IMR-90 (cell line): ENCODE measurements around the gene DNM3. TPM values are rescaled to one million over a fixed set of nuclear protein-coding genes. Genes with fewer than 3 reads are reported as not detected.

Experiments used
- ATAC-seq: fragments of 200-7000 bp; cut with Tn5 transposase; 2 replicates; pipeline ENCODE4 v1.9.1; 2020; ENCODE audit warnings: low read depth, mild to moderate bottlenecking, moderate library complexity
- BruUV-seq: library from RNA; stranded (reverse); fragments of 400-500 nt; replicated peaks from 2 replicates; lab custom pipeline; 2021; lab: Mats Ljungman, UMichigan
- CTCF ChIA-PET: fragments of 300-600 bp; formaldehyde crosslinking; extraction: SDS; loops from one replicate; lab custom pipeline; 2021; ENCODE audit warnings: antibody characterized with exemption; lab: Yijun Ruan, JAX
- POLR2A ChIA-PET: fragments of 300-600 bp; sonication (Branson Sonifier 250); formaldehyde crosslinking; loops from one replicate; lab custom pipeline; 2022; ENCODE audit warnings: antibody characterized with exemption; ENCODE audit not compliant: unreplicated experiment; lab: Charles Lee
- DNase-seq: peaks from one replicate; pipeline ENCODE4 v3.0.0; 2013
- H2AFZ ChIP-seq: replicated peaks from 2 replicates; pipeline ENCODE3; 2013; ENCODE audit warnings: low read length, mild to moderate bottlenecking; ENCODE audit not compliant: poor library complexity
- H2AK5ac ChIP-seq: 2 replicates; pipeline ENCODE4 v1.6.1; 2013; ENCODE audit warnings: low read depth, low read length, inconsistent platforms
- H2AK9ac ChIP-seq: replicated peaks from 2 replicates; pipeline ENCODE3; 2013; ENCODE audit warnings: mild to moderate bottlenecking, low read depth, low read length, moderate library complexity; ENCODE audit not compliant: poor library complexity
- H2BK120ac ChIP-seq: 2 replicates; pipeline ENCODE4 v1.6.1; 2013; ENCODE audit warnings: low read depth, low read length, inconsistent platforms
- H2BK15ac ChIP-seq: 3 replicates; pipeline ENCODE4 v1.6.1; 2013; ENCODE audit warnings: low read depth, low read length, inconsistent platforms
- H2BK20ac ChIP-seq: 2 replicates; pipeline ENCODE4 v1.6.1; 2013; ENCODE audit warnings: low read depth, mild to moderate bottlenecking, inconsistent platforms, low read length, moderate library complexity
- H2BK5ac ChIP-seq: 2 replicates; pipeline ENCODE4 v1.6.1; 2013; ENCODE audit warnings: mild to moderate bottlenecking, low read depth, low read length, inconsistent platforms; ENCODE audit not compliant: poor library complexity, severe bottlenecking
- H3K14ac ChIP-seq: replicated peaks from 2 replicates; pipeline ENCODE4 v1.6.1; 2013; ENCODE audit warnings: low read depth, low read length, inconsistent platforms
- H3K18ac ChIP-seq: 2 replicates; pipeline ENCODE4 v1.6.1; 2013; ENCODE audit warnings: low read depth, low read length, control low read depth
- H3K23ac ChIP-seq: 2 replicates; pipeline ENCODE4 v1.6.1; 2013; ENCODE audit warnings: low read depth, low read length, inconsistent platforms
- H3K27ac ChIP-seq: 2 replicates; pipeline ENCODE4 v1.5.1; 2013; ENCODE audit warnings: mild to moderate bottlenecking, control low read depth, low read length; ENCODE audit not compliant: insufficient read depth
- H3K27me3 ChIP-seq: 2 replicates; pipeline ENCODE4 v1.6.1; 2013; ENCODE audit warnings: low read length; ENCODE audit not compliant: control insufficient read depth, insufficient read depth
- H3K36me3 ChIP-seq: 2 replicates; pipeline ENCODE4 v1.6.1; 2013; ENCODE audit warnings: low read length, mixed read lengths; ENCODE audit not compliant: control insufficient read depth, insufficient read depth
- H3K4ac ChIP-seq: 2 replicates; pipeline ENCODE4 v1.6.1; 2013; ENCODE audit warnings: low read depth, low read length, inconsistent platforms
- H3K4me1 ChIP-seq: 2 replicates; pipeline ENCODE4 v1.6.1; 2013; ENCODE audit warnings: low read length, mixed read lengths; ENCODE audit not compliant: control insufficient read depth, insufficient read depth
- H3K4me2 ChIP-seq: 2 replicates; pipeline ENCODE4 v1.6.1; 2013; ENCODE audit warnings: low read depth, mild to moderate bottlenecking, control low read depth, low read length, moderate library complexity
- H3K4me3 ChIP-seq: 2 replicates; pipeline ENCODE4 v1.5.1; 2013; ENCODE audit warnings: low read depth, mild to moderate bottlenecking, control low read depth, low read length, moderate library complexity; ENCODE audit not compliant: insufficient read depth
- H3K56ac ChIP-seq: 2 replicates; pipeline ENCODE4 v1.6.1; 2013; ENCODE audit warnings: low read length, inconsistent platforms; ENCODE audit not compliant: insufficient read depth; ENCODE audit errors: extremely low read depth
- H3K79me1 ChIP-seq, 2 experiments: 2 replicates each; pipeline ENCODE4 v1.6.1; 2013; ENCODE audit warnings: low read length in 2 of 2, inconsistent platforms in 1 of 2, low read depth in 1 of 2
- H3K9ac ChIP-seq: 2 replicates; pipeline ENCODE4 v1.6.1; 2013; ENCODE audit warnings: low read depth, low read length, control low read depth
- H3K9me1 ChIP-seq: 2 replicates; pipeline ENCODE4 v1.6.1; 2013; ENCODE audit warnings: low read length, inconsistent platforms; ENCODE audit not compliant: insufficient read depth
- H3K9me3 ChIP-seq: 2 replicates; pipeline ENCODE4 v1.6.1; 2013; ENCODE audit warnings: low read length; ENCODE audit not compliant: control insufficient read depth, insufficient read depth
- H4K20me1 ChIP-seq: 2 replicates; pipeline ENCODE4 v1.6.1; 2013; ENCODE audit warnings: low read length, inconsistent platforms; ENCODE audit not compliant: insufficient read depth
- H4K5ac ChIP-seq: 2 replicates; pipeline ENCODE4 v1.6.1; 2013; ENCODE audit warnings: mild to moderate bottlenecking, low read depth, low read length, control low read depth
- H4K8ac ChIP-seq, 2 experiments: 2 replicates each; pipeline ENCODE4 v1.6.1; 2013; ENCODE audit warnings: low read depth in 2 of 2, low read length in 2 of 2, control low read depth in 1 of 2, inconsistent platforms in 1 of 2
- H4K91ac ChIP-seq: 2 replicates; pipeline ENCODE4 v1.6.1; 2013; ENCODE audit warnings: low read depth, low read length, inconsistent platforms; ENCODE audit not compliant: insufficient read depth
- CTCF ChIP-seq: conservative IDR thresholded peaks from 2 replicates; pipeline ENCODE4 v1.5.1; 2012; ENCODE audit warnings: mild to moderate bottlenecking, low read depth, low read length, improper control_type of control experiment
- RFX5 ChIP-seq: IDR thresholded peaks from 2 replicates; pipeline ENCODE4 v1.8.0; 2012; ENCODE audit warnings: low read depth, mild to moderate bottlenecking, low read length, moderate library complexity
- WGBS, 2 experiments: methylation state at CpG; one replicate each; pipeline versions ENCODE4 v1.1.5 to v1.1.7; 2013; ENCODE audit warnings: missing lambda C conversion rate in 2 of 2; ENCODE audit not compliant: insufficient read length in 1 of 2; ENCODE audit errors: extremely low coverage in 2 of 2; 5-methylcytosine and 5-hydroxymethylcytosine counted together
- dilution Hi-C: fragments of 300-500 bp; cut with HindIII; formaldehyde crosslinking; loops from one replicate; pipeline ENCODE4 v1.14.3; 2018; ENCODE audit warnings: low sequenced_read_pairs; ENCODE audit not compliant: unreplicated experiment
- in situ Hi-C: fragments of 300-500 bp; cut with MboI; formaldehyde crosslinking; loops from 3 replicates; pipeline ENCODE4 v1.14.3; 2019; ENCODE audit warnings: low sequenced_read_pairs, inconsistent platforms, mixed read lengths
- intact Hi-C: fragments of 100-400 bp; cut with micrococcal nuclease; formaldehyde crosslinking; loops from 2 replicates; pipeline ENCODE4 v1.10.0; 2022
- polyA plus RNA-seq, 3 experiments: library from polyadenylated mRNA; depleted of rRNA; stranded (reverse); fragments of >200 nt; gene quantifications; 2 replicates each; pipeline ENCODE4 v1.2.3, GENCODE V29; 2012; ENCODE audit warnings: low replicate concordance in 1 of 3
- total RNA-seq: library from RNA; depleted of rRNA; stranded (reverse); fragments of >200 nt; gene quantifications from 2 replicates; pipeline ENCODE4 v1.2.3, GENCODE V29; 2012

The DNM3 gene
- total and polyA plus RNA-seq, 2 of the 4 experiments (the other 2 are of a cell fraction): 0.36 TPM

- H2BK5ac ChIP-seq: peak overlapping the region; percentile 85
- intact Hi-C loops (loop anchor here (2.0 to 10.0 kb wide), 3 partner anchors 143 to 439 kb away; no protein-coding TSS in a partner anchor), dilution Hi-C loops (no loop called here), in situ Hi-C loops (loop anchor here (10.0 kb wide), 1 partner anchor 249 kb away; no protein-coding TSS in a partner anchor)
- H2AK5ac ChIP-seq: peak overlapping the region; percentile 52; the same call in 1 of the 2 replicates
- H2BK20ac ChIP-seq: peak overlapping the region; percentile 85
- ChIA-PET POLR2A (interaction anchor here (0.6 to 1.2 kb wide), 2 partner anchors 117 to 163 kb away, joined by 6 to 7 read pairs; no protein-coding TSS in a partner anchor), CTCF (interaction anchor here (0.8 to 1.5 kb wide), 4 partner anchors 9 to 253 kb away, joined by 3 read pairs; no protein-coding TSS in a partner anchor)
- H2AFZ ChIP-seq: peak overlapping the region; percentile 47
- TSS peak; percentile 68 for BruUV-seq
- peak overlapping the region; percentile 65; the same call in 1 of the 2 replicates for H3K4me3 ChIP-seq
- peaks cover 5% of the 10 kb centered on the region; the same call in 1 of the 2 replicates for H3K4me1 ChIP-seq
- no peak for DNase-seq
- peak overlapping the region; percentile 63 for H2BK15ac ChIP-seq
- H4K5ac ChIP-seq: peak overlapping the region; percentile 87; the same call in 1 of the 2 replicates
- H3K4ac ChIP-seq: peak overlapping the region; percentile 99
- peak overlapping the region; percentile 79 for H3K14ac ChIP-seq
- H3K9ac ChIP-seq: peak overlapping the region; percentile 96
- H4K8ac ChIP-seq: peak overlapping the region; percentile 72 to 85
- H4K91ac ChIP-seq: peak overlapping the region; percentile 98
- H3K4me2 ChIP-seq: peak overlapping the region; percentile 91
- H4K20me1 ChIP-seq: no peaks in the 10 kb centered on the region
- peaks cover 2% of the 10 kb centered on the region; the same call in 1 of the 2 replicates for H3K36me3 ChIP-seq
- peaks cover 3% of the 10 kb centered on the region; the same call in 1 of the 2 replicates for H3K9me1 ChIP-seq
- no CpG with 5 or more reads among the region's 6 CpGs for WGBS, 2 experiments
- H3K23ac ChIP-seq: peak overlapping the region; percentile 94
- H3K79me1 ChIP-seq: peaks cover 0 to 13% of the 10 kb centered on the region in 2 experiments; a peak in 2 of 4 replicates
- H3K27ac ChIP-seq: peak overlapping the region; percentile 86
- H3K27me3 ChIP-seq: no peaks in the 10 kb centered on the region
- peak overlapping the region; percentile 21 for H2AK9ac ChIP-seq
- peak overlapping the region; percentile 100 for H3K56ac ChIP-seq
- H3K9me3 ChIP-seq: no peaks in the 10 kb centered on the region
- TF ChIP-seq CTCF (no peak), RFX5 (no peak)
- H3K18ac ChIP-seq: peak overlapping the region; percentile 88
- H2BK120ac ChIP-seq: peak overlapping the region; percentile 94
- ATAC-seq: no peak
Observed at GRCh38 chr1:172145656-172146055, 304.4 kb downstream of the DNM3 start.
